Thyroid gland (tissue), 4 donors: ENCODE results near the gene ADRA1B.

Source experiments
- CTCF ChIP-seq, 6 experiments: fragments of 200-600 bp in 3 of 6; fragments of 450-650 bp in 3 of 6; sonication (generic) in 3 of 6; IDR thresholded peaks; one replicate each; pipeline ENCODE4 v1.5.1; 2016 to 2019; ENCODE audit warnings: antibody characterized with exemption in 6 of 6, mild to moderate bottlenecking in 2 of 6, inconsistent platforms in 1 of 6, moderate library complexity in 1 of 6
- POLR2A ChIP-seq, 2 donors: fragments of 450-650 bp; IDR thresholded peaks; one replicate each; pipeline ENCODE4 v1.6.1; 2017; ENCODE audit warnings: antibody characterized with exemption in 2 of 2, mild to moderate bottlenecking in 2 of 2, moderate library complexity in 1 of 2

DNA sequence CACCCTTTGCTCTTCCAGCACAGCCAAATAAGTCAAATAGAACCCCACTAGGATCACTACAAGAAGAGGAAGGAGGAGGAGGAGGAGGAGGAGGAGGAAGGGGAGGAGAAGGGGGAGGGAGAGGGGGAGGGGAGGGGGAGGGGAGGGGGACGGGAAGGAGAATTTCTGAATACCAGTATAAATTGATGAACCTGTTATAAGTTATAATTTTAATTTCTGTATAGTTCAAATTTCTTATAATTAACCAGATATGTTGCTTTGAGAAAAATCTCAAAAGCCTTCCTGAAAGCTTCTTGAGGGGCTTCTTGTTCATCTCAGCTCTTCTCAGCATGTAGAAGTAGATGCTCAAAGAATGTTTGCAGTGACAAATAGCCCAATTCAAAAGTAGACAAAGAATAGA, 15.0 kb upstream of the ADRA1B start:
- TF ChIP-seq CTCF (IDR thresholded peaks at IDR 0.05) (no peak), POLR2A (IDR thresholded peaks at IDR 0.05) (no peak)
